Keratinocyte (primary cell): ENCODE measurements around the gene IFT25. TPM values are rescaled to one million over a fixed set of nuclear protein-coding genes. Genes with fewer than 3 reads are reported as not detected.

ENCODE experiments used
- DNase-seq: peaks from one replicate; pipeline ENCODE4 v3.0.0-alpha.2; 2011; ENCODE audit warnings: low read depth, missing footprints, low spot score
- FAIRE-seq: peaks from 2 replicates; lab custom pipeline; 2011; peaks lifted over from hg19 to GRCh38; lab: Jason Lieb, UNC
- H2AFZ ChIP-seq: 2 replicates; pipeline ENCODE4 v1.6.0; 2012; ENCODE audit warnings: low read length, control low read depth, inconsistent platforms; ENCODE audit not compliant: control insufficient read depth
- H3K27ac ChIP-seq: 2 replicates; pipeline ENCODE4 v1.5.1; 2011; ENCODE audit warnings: low read length; ENCODE audit not compliant: control insufficient read depth, insufficient read depth
- H3K27me3 ChIP-seq: 3 replicates; pipeline ENCODE4 v1.6.0; 2011; ENCODE audit warnings: low read length; ENCODE audit not compliant: control insufficient read depth, insufficient read depth; ENCODE audit errors: extremely low read depth
- H3K36me3 ChIP-seq, 2 experiments: 2 replicates in 1 of 2; 3 replicates in 1 of 2; pipeline ENCODE4 v1.5.1; 2011; ENCODE audit warnings: low read length in 2 of 2, mild to moderate bottlenecking in 1 of 2; ENCODE audit not compliant: control insufficient read depth in 2 of 2, insufficient read depth in 2 of 2; ENCODE audit errors: extremely low read depth in 1 of 2
- H3K4me1 ChIP-seq: 3 replicates; pipeline ENCODE4 v1.5.1; 2011; ENCODE audit warnings: low read length; ENCODE audit not compliant: control insufficient read depth, insufficient read depth; ENCODE audit errors: extremely low read depth
- H3K4me2 ChIP-seq: 3 replicates; pipeline ENCODE4 v1.6.0; 2011; ENCODE audit warnings: low read depth, low read length; ENCODE audit not compliant: control insufficient read depth, insufficient read depth; ENCODE audit errors: extremely low read depth
- H3K4me3 ChIP-seq, 3 experiments: fragments of 200-600 bp in 1 of 3; sonication (generic) in 1 of 3; 2 replicates in 2 of 3; 3 replicates in 1 of 3; pipeline ENCODE4 v1.5.1; 2011 to 2016; ENCODE audit warnings: low read length in 3 of 3, mild to moderate bottlenecking in 3 of 3, control low read depth in 2 of 3, inconsistent platforms in 1 of 3, low read depth in 1 of 3, mixed read lengths in 1 of 3, mixed run types in 1 of 3, moderate library complexity in 1 of 3; ENCODE audit not compliant: control insufficient read depth in 2 of 3, insufficient read depth in 2 of 3; ENCODE audit errors: extremely low read depth in 1 of 3
- H3K79me2 ChIP-seq: 2 replicates; pipeline ENCODE4 v1.6.0; 2012; ENCODE audit warnings: low read length; ENCODE audit not compliant: control insufficient read depth, insufficient read depth
- H3K9ac ChIP-seq: 3 replicates; pipeline ENCODE4 v1.6.0; 2011; ENCODE audit warnings: low read length; ENCODE audit not compliant: control insufficient read depth, insufficient read depth; ENCODE audit errors: extremely low read depth
- H3K9me1 ChIP-seq: 3 replicates; pipeline ENCODE4 v1.6.0; 2011; ENCODE audit warnings: low read length; ENCODE audit not compliant: control insufficient read depth, insufficient read depth; ENCODE audit errors: extremely low read depth
- H3K9me3 ChIP-seq: 2 replicates; pipeline ENCODE4 v1.5.1; 2012; ENCODE audit warnings: low read depth, low read length; ENCODE audit not compliant: control insufficient read depth
- H4K20me1 ChIP-seq: 3 replicates; pipeline ENCODE4 v1.6.0; 2011; ENCODE audit warnings: low read length; ENCODE audit not compliant: control insufficient read depth, insufficient read depth; ENCODE audit errors: extremely low read depth
- EZH2 ChIP-seq: IDR thresholded peaks from one replicate; pipeline ENCODE4 v1.6.1; 2012; ENCODE audit warnings: inconsistent platforms, mild to moderate bottlenecking, low read length, moderate library complexity
- dilution Hi-C: fragments of 300-500 bp; cut with MboI; formaldehyde crosslinking; loops from one replicate; pipeline ENCODE4 v1.7.0; 2020; ENCODE audit warnings: low sequenced_read_pairs; ENCODE audit not compliant: extremely low pct_ligation_motif_present
- polyA plus RNA-seq, 5 experiments: library from polyadenylated mRNA; depleted of rRNA in 3 of 5; stranded (reverse) in 3 of 5; stranded (forward) in 1 of 5; unstranded in 1 of 5; fragments of >200 nt; gene quantifications; 1 replicate in 1 of 5; 2 replicates in 3 of 5; 3 replicates in 1 of 5; pipeline versions ENCODE4 v1.2.1 to v1.2.3, GENCODE V29; 2011 to 2012; ENCODE audit warnings: missing spikeins in 2 of 5, low read depth in 1 of 5, low replicate concordance in 1 of 5
- TF ChIP-seq, protein P1 (sequence below), 3 experiments: IDR thresholded peaks in 1 of 3; conservative IDR thresholded peaks in 1 of 3; optimal IDR thresholded peaks in 1 of 3; 2 replicates in 2 of 3; 3 replicates in 1 of 3; pipeline versions ENCODE3 to v1.5.1; 2011; ENCODE audit warnings: low read length in 3 of 3, mild to moderate bottlenecking in 3 of 3, moderate library complexity in 2 of 3, control low read depth in 1 of 3, inconsistent platforms in 1 of 3; ENCODE audit not compliant: insufficient read depth in 2 of 3; ENCODE audit errors: extremely low read depth in 1 of 3

Gene IFT25
- polyA plus RNA-seq, 1 donor (not counting 4 experiments of a cell fraction or from before 2014, with no cell fraction given) = 64.3 TPM

DNA sequence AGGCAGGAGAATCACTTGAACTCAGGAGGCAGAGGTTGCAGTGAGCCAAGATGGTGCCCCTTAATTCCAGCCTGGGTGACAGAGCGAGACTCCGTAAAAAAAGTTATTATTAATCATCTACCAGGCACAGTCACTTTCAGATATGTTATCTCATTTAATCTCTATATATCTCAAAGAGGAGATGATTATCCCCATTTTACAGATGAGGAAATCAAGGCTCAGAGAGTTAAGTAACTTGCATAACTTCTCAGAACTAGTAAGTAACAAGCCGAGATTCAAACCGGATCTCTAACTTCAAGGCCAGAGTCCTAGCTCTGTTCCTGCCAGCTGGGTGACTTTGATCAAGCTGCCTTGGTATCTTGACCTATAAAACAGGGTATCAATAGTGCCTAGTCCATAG lies 34.1 kb downstream of the IFT25 start:
- Histone ChIP-seq H3K27me3 (no peaks in the 10 kb centered on the region), H3K4me2 (no peak overlapping the region), H3K9ac (no peak overlapping the region), H3K36me3 (peaks cover 1 to 4% of the 10 kb centered on the region in 2 experiments), H3K27ac (no peak overlapping the region), H4K20me1 (no peaks in the 10 kb centered on the region), H3K9me1 (no peaks in the 10 kb centered on the region), H3K4me3 (no peak overlapping the region), H2AFZ (no peak overlapping the region), H3K9me3 (no peaks in the 10 kb centered on the region), H3K79me2 (no peaks in the 10 kb centered on the region), H3K4me1 (peaks cover 3% of the 10 kb centered on the region)
- no peak for DNase-seq
- no peak for FAIRE-seq
- TF ChIP-seq EZH2 = no peak
- TF ChIP-seq, protein P1, sequence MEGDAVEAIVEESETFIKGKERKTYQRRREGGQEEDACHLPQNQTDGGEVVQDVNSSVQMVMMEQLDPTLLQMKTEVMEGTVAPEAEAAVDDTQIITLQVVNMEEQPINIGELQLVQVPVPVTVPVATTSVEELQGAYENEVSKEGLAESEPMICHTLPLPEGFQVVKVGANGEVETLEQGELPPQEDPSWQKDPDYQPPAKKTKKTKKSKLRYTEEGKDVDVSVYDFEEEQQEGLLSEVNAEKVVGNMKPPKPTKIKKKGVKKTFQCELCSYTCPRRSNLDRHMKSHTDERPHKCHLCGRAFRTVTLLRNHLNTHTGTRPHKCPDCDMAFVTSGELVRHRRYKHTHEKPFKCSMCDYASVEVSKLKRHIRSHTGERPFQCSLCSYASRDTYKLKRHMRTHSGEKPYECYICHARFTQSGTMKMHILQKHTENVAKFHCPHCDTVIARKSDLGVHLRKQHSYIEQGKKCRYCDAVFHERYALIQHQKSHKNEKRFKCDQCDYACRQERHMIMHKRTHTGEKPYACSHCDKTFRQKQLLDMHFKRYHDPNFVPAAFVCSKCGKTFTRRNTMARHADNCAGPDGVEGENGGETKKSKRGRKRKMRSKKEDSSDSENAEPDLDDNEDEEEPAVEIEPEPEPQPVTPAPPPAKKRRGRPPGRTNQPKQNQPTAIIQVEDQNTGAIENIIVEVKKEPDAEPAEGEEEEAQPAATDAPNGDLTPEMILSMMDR (optimal IDR thresholded peaks at IDR 0.05 in 1 of 3, IDR thresholded peaks at IDR 0.05 in 1 of 3, conservative IDR thresholded peaks at IDR 0.05 in 1 of 3; ENCODE audit: extremely low read depth in 1 of 3, insufficient read depth in 2 of 3, low read length in 3 of 3) = no peak
- dilution Hi-C loops = no loop called here

DNA sequence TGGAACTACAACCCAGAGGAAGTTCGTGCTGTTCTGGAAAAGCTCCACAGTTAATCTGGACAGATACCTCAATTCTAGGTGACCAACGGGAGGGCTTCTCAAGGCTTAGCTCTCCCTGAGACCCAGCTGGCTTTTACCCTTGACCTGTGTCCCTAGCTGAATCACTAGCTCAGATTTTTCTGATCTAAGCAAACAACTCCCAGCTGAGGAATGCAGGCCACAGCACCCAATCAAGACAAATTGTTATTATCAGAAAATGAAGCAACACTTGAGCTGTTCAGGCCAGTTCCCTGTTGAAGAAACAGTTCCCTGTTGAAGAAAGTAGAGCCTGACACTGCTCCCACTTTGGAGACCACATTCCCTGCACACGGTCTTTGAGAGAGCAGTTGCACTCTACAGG lies 35.6 kb downstream of the IFT25 start:
- Histone ChIP-seq H3K9me1 (no peaks in the 10 kb centered on the region), H3K4me3 (no peak overlapping the region), H4K20me1 (no peaks in the 10 kb centered on the region), H3K4me2 (no peak overlapping the region), H3K9ac (no peak overlapping the region), H3K36me3 (peaks cover 1 to 4% of the 10 kb centered on the region in 2 experiments), H3K9me3 (no peaks in the 10 kb centered on the region), H3K27ac (no peak overlapping the region), H3K79me2 (no peaks in the 10 kb centered on the region), H3K27me3 (no peaks in the 10 kb centered on the region), H2AFZ (no peak overlapping the region), H3K4me1 (peaks cover 3% of the 10 kb centered on the region)
- dilution Hi-C loops = no loop called here
- FAIRE-seq (no peak), DNase-seq (no peak)
- TF ChIP-seq EZH2 = no peak
- TF ChIP-seq, protein P1 (optimal IDR thresholded peaks at IDR 0.05 in 1 of 3, IDR thresholded peaks at IDR 0.05 in 1 of 3, conservative IDR thresholded peaks at IDR 0.05 in 1 of 3; ENCODE audit: extremely low read depth in 1 of 3, insufficient read depth in 2 of 3, low read length in 3 of 3) = no peak
